Ascending aorta (tissue), 2 donors: Measurements from ENCODE around the gene PPT2. TPM values are rescaled to one million over a fixed set of nuclear protein-coding genes. Genes with fewer than 3 reads are reported as not detected.
"Not testable (repeated sequence)": the region's sequence is repeated elsewhere in the genome, so short reads cannot be mapped to it uniquely, and the experiment has no call there.

Experiments
- DNase-seq, 2 donors: peaks; one replicate each; pipeline ENCODE4 v3.0.0-alpha.2; 2019; ENCODE audit warnings: low spot score in 2 of 2
- H3K27ac ChIP-seq, 2 donors: fragments of 200-600 bp; sonication (generic); one replicate each; pipeline ENCODE4 v1.5.1; 2016 to 2017; ENCODE audit warnings: mild to moderate bottlenecking in 1 of 2
- H3K27me3 ChIP-seq: fragments of 200-600 bp; sonication (generic); one replicate; pipeline ENCODE4 v1.5.1; 2017
- H3K36me3 ChIP-seq, 2 donors: fragments of 200-600 bp; sonication (generic); one replicate each; pipeline ENCODE4 v1.5.1; 2016
- H3K4me1 ChIP-seq, 2 donors: fragments of 200-600 bp; sonication (generic); one replicate each; pipeline ENCODE4 v1.5.1; 2016 to 2017; ENCODE audit warnings: mild to moderate bottlenecking in 1 of 2
- H3K4me3 ChIP-seq, 2 donors: fragments of 200-600 bp; sonication (generic); one replicate each; pipeline ENCODE4 v1.5.1; 2016 to 2017; ENCODE audit warnings: mild to moderate bottlenecking in 1 of 2
- H3K9me3 ChIP-seq, 2 donors: fragments of 200-600 bp; sonication (generic); one replicate each; pipeline ENCODE4 v1.5.1; 2016
- CTCF ChIP-seq, 3 experiments: fragments of 200-600 bp in 2 of 3; fragments of 450-650 bp in 1 of 3; sonication (generic) in 2 of 3; IDR thresholded peaks; one replicate each; pipeline ENCODE4 v1.5.1; 2016 to 2019; ENCODE audit warnings: antibody characterized with exemption in 3 of 3, mild to moderate bottlenecking in 1 of 3, moderate library complexity in 1 of 3
- intact Hi-C: fragments of 100-400 bp; cut with DNase I; formaldehyde crosslinking; loops from one replicate; pipeline ENCODE4 v1.15.1; 2023
- total RNA-seq: library from RNA; depleted of rRNA; stranded (reverse); fragments of >200 nt; gene quantifications from one replicate; pipeline ENCODE4 v1.1.0, GENCODE V29; 2016

PPT2 gene
- total RNA-seq, 1 donor from 2014 or later = 839 TPM

GRCh38 chr6:32208996-32209395, 55.1 kb downstream of the PPT2 start:
- Histone ChIP-seq H3K4me3 (no peak overlapping the region), H3K9me3 (no peaks in the 10 kb centered on the region), H3K27me3 (no peaks in the 10 kb centered on the region), H3K4me1 (no peaks in the 10 kb centered on the region), H3K36me3 (no peaks in the 10 kb centered on the region), H3K27ac (no peak overlapping the region)
- DNase-seq = no peak
- TF ChIP-seq CTCF (IDR thresholded peaks at IDR 0.05) = no peak
- intact Hi-C loops = no loop called here

- DNase-seq = no peak
- H3K4me3 ChIP-seq = no peak overlapping the region
- H3K4me1 ChIP-seq = no peaks in the 10 kb centered on the region
- no peaks in the 10 kb centered on the region for H3K36me3 ChIP-seq
- intact Hi-C loops = no loop called here
- H3K9me3 ChIP-seq = no peaks in the 10 kb centered on the region
- TF ChIP-seq CTCF (IDR thresholded peaks at IDR 0.05) = no peak
- no peaks in the 10 kb centered on the region for H3K27me3 ChIP-seq
- H3K27ac ChIP-seq = no peak overlapping the region
Measured at GRCh38 chr6:32210191-32210601, 56.3 kb downstream of the PPT2 start.

- H3K27ac ChIP-seq, intact Hi-C loops, H3K27me3 ChIP-seq, H3K4me1 ChIP-seq, H3K36me3 ChIP-seq, H3K9me3 ChIP-seq, H3K4me3 ChIP-seq, DNase-seq: not testable (repeated sequence)
Measured at GRCh38 chr6:32211432-32211831, 57.5 kb downstream of the PPT2 start.

- no peak for TF ChIP-seq CTCF (IDR thresholded peaks at IDR 0.05)
- H3K27ac ChIP-seq = no peak overlapping the region
- no peak overlapping the region for H3K4me3 ChIP-seq
- H3K9me3 ChIP-seq = no peaks in the 10 kb centered on the region
- no peaks in the 10 kb centered on the region for H3K4me1 ChIP-seq
- DNase-seq = no peak
- no peaks in the 10 kb centered on the region for H3K36me3 ChIP-seq
- intact Hi-C loops = no loop called here
- no peaks in the 10 kb centered on the region for H3K27me3 ChIP-seq
Measured at GRCh38 chr6:32212076-32212760, 58.3 kb downstream of the PPT2 start.

Other genes with a start within 250 kb of the PPT2 start
- gene C2, start 226.4 kb upstream of the PPT2 start, total RNA-seq = 18.6 TPM
- gene CFB, start 208.0 kb upstream of the PPT2 start, total RNA-seq = 132 TPM
- 208 TPM for gene NELFE, start 195.2 kb upstream of the PPT2 start, total RNA-seq
- 77.4 TPM for gene SKIC2, start 195.0 kb upstream of the PPT2 start, total RNA-seq
- gene DXO, start 182.0 kb upstream of the PPT2 start, total RNA-seq = 18.0 TPM
- 147 TPM for gene C4A, start 172.1 kb upstream of the PPT2 start, total RNA-seq
- 133 TPM for gene C4B, start 139.3 kb upstream of the PPT2 start, total RNA-seq
- gene CYP21A2, start 115.7 kb upstream of the PPT2 start, total RNA-seq = 14.0 TPM
- 493 TPM for gene TNXB, start 44.8 kb upstream of the PPT2 start, total RNA-seq
- gene ATF6B, start 25.9 kb upstream of the PPT2 start, total RNA-seq = 123 TPM
- gene FKBPL, start 23.9 kb upstream of the PPT2 start, total RNA-seq = not detected
- gene PRRT1, start 2.2 kb upstream of the PPT2 start, total RNA-seq = 1.4 TPM
- gene EGFL8, start 10.5 kb downstream of the PPT2 start, total RNA-seq = 9.4 TPM
- 136 TPM for gene AGPAT1, start 21.9 kb downstream of the PPT2 start, total RNA-seq
- 73.0 TPM for gene RNF5, start 24.3 kb downstream of the PPT2 start, total RNA-seq
- gene AGER, start 30.1 kb downstream of the PPT2 start, total RNA-seq = 6.1 TPM
- gene PBX2, start 36.1 kb downstream of the PPT2 start, total RNA-seq = 18.1 TPM
- gene GPSM3, start 38.5 kb downstream of the PPT2 start, total RNA-seq = 19.4 TPM
- 198 TPM for gene NOTCH4, start 69.9 kb downstream of the PPT2 start, total RNA-seq
- gene TSBP1, start 217.8 kb downstream of the PPT2 start, total RNA-seq = not detected